NB4 (cell line): ENCODE data around the gene MMP28.

Experiments
- CTCF ChIP-seq: IDR thresholded peaks from one replicate; pipeline ENCODE4 v1.5.1; 2012; ENCODE audit warnings: low read depth, low read length
- MAX ChIP-seq: IDR thresholded peaks from 2 replicates; pipeline ENCODE4 v1.6.1; 2011; ENCODE audit warnings: low read depth, low read length
- MYC ChIP-seq: IDR thresholded peaks from 2 replicates; pipeline ENCODE4 v1.6.1; 2011; ENCODE audit warnings: low read depth, low read length
- POLR2A ChIP-seq: IDR thresholded peaks from 2 replicates; pipeline ENCODE4 v1.6.1; 2011; ENCODE audit warnings: mild to moderate bottlenecking; ENCODE audit not compliant: insufficient read length; ENCODE audit errors: extremely low read depth

DNA sequence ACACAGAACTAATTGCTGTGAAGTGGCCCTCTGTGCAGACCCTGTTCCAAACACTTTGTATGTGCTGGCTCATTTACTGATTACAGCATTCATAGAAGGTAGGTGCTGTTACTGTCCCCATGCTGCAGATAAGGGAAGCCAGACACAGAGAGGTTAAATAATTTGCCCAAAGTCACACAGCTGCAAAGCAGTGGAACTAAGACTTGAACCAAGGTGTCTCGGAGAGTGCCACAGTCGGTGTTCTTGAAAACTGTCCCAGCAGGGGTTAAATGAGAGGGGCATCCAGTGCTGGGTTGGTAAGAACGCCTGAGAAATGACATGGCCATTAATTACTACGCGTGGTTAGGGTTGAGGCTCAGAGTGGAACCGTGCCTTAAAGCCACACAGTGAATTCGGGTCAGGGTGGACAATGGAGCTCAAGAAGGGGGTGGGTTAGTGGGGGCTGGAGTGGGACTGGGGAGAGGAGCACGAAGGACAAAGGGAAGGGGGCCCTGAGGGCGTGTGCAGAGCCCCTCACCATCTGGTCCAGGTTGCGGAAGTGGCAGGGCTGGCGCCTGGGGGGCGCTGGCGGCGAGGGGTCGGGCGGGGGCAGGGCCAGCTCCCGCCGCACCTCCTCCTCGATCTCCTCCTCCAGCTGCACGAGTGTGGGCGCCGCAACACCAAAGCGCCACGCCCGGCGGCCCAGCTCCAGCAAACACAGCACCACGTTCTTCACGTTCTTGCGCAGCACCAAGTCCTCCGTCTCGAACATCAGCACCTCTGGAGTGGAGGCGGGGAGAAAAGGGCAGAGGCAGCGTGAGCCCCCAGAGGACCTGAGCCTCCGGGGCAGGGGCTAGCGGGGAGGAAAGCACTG lies 45.7 kb downstream of the MMP28 start:
- TF ChIP-seq POLR2A (no peak), CTCF (no peak), MAX (no peak), MYC (no peak)
